ENCODE data around the gene IQSEC2.

The IQSEC2 gene

DNA sequence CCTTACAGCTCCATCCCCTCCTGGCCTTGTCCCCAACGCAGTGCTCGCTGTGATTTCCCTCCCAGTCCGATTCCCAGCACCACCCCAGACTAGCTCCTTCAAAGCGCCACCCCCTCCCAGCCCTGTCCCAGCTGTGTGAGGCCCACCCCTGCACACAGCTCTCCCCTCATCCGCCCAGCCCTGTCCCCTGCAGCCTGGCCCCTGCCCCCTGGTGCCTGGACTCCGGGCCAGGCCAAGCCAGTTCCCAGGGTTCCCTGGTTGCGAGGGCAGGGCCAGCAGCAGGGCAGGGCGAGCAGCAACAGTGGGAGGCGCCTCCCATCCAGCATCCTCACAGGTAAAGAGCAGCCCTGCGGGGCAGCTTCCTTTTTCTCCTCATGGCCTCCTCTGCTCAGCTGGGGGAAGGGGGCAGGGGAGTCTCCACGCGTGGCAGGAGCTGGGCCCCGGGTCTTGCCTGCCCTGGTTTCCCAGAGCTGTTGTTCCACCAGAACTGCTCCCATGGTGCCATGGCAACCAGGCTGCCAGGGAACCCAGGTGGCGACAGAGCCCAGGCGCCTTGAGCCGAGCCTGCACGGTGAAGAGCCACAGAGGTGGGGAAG, 24.8 kb downstream of the IQSEC2 start:
- TF ChIP-seq, protein P1, sequence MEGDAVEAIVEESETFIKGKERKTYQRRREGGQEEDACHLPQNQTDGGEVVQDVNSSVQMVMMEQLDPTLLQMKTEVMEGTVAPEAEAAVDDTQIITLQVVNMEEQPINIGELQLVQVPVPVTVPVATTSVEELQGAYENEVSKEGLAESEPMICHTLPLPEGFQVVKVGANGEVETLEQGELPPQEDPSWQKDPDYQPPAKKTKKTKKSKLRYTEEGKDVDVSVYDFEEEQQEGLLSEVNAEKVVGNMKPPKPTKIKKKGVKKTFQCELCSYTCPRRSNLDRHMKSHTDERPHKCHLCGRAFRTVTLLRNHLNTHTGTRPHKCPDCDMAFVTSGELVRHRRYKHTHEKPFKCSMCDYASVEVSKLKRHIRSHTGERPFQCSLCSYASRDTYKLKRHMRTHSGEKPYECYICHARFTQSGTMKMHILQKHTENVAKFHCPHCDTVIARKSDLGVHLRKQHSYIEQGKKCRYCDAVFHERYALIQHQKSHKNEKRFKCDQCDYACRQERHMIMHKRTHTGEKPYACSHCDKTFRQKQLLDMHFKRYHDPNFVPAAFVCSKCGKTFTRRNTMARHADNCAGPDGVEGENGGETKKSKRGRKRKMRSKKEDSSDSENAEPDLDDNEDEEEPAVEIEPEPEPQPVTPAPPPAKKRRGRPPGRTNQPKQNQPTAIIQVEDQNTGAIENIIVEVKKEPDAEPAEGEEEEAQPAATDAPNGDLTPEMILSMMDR (IDR thresholded peaks at IDR 0.05; ENCODE audit: borderline replicate concordance, control extremely low read depth, extremely low read depth, insufficient read depth, missing control alignments): no peak
- in situ Hi-C loops (cut with MboI; ENCODE audit: low sequenced_read_pairs, unreplicated experiment): no loop called here
- no peak for DNase-seq (ENCODE audit: low spot score)

DNA sequence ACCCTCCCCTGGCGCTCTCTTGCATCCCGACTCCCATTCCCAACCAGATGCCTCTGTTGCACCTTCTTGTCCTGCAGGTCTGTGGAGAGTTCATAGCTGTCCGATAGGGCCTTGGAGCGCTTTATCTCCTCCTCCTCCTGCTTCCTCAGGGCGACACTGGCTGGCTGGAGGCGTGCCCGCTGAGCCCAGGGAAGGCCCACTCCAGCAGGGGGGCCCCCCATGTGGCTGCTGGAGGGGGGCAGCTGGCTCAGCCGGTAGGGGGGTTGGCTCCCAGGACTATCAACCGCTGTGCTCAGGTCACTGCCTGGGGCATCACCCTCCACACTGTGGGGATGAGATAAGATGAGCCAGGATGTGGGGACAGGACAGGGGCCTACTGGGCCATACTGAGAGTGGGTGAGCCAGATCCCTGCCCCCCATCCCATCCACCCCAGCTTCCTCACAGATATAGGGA, 25.6 kb downstream of the IQSEC2 start:
- in situ Hi-C loops (cut with MboI; ENCODE audit: low sequenced_read_pairs, unreplicated experiment): no loop called here
- DNase-seq (ENCODE audit: low spot score): no peak
- TF ChIP-seq, protein P1 (IDR thresholded peaks at IDR 0.05; ENCODE audit: borderline replicate concordance, control extremely low read depth, extremely low read depth, insufficient read depth, missing control alignments): no peak

DNA sequence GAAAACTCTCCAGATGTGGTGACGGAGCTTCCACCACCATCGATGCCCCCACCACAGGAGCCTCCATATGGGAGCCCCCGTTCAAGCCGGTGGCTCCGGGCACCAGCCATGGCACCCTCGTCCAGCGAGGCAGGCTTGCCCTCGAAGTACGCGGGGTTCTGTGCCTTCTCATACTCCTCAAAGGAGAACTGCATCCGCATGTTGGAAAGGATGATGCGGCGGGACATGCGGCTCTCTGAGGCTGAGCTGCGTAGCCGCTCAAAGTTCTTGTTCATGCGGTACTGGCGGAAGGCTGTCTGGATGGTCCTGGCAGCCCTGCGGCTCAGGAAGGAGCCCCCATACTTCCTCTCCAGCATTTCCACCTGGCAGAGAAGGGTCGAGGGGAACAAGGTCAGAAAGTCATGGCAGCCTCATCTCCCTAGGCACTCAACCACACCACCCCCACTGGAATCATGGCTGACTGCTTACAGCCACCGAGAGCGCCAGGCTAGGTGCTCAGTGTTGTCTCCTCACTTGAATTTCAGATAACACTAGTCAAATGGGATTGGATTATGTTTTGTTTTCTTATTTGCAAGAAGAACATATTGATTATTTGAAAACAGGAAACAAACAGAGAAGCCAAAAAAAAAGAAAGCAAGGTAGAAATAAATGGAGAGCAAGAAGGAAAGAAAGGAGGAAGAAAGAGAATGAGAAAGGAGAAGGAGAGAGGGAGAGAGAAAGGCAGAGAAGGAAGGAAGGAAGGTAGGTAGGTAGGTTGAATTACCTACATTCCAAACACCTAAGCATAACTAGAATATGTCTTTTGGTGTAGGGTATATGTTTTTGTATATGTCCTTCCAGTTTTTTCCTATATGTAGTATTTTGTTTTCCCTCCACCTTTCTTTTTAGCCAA, 26.6 kb downstream of the IQSEC2 start:
- DNase-seq (ENCODE audit: low spot score): no peak
- in situ Hi-C loops (cut with MboI; ENCODE audit: low sequenced_read_pairs, unreplicated experiment): no loop called here
- TF ChIP-seq, protein P1 (IDR thresholded peaks at IDR 0.05; ENCODE audit: borderline replicate concordance, control extremely low read depth, extremely low read depth, insufficient read depth, missing control alignments): no peak

DNA sequence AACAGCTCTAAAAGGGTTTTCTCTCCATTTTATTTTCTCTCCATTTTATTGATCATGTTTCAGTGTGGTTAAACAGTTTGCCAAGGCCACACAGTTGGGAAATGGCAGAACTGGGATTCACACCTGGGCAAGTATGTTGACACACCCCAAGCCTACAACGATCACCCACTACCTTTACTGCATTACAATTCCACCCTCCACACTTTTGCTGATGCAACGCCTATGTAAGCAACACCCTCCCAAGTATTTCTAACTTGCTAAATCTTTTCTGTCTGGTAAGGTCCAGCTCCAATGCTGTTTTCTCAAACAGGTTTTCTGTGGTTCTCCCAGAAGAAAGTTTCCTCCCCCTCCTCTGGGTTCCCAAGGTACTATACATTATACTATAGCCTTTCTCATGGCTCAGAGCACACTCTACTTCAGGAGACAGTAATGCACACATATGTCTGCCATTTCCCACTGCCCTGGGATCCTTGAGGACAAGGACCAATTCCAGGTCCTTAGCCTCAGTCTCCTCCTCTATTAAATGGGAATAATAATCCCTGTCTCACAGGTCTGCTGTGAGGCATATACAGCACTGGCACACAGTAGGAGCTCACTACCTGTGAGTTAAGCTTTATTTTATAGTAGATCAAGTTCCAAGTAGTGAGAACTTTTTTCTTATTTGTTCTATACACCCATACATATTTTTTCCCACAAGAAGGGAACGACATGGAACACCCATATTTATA, 27.9 kb downstream of the IQSEC2 start:
- in situ Hi-C loops (cut with MboI; ENCODE audit: low sequenced_read_pairs, unreplicated experiment): no loop called here
- DNase-seq (ENCODE audit: low spot score): no peak
- TF ChIP-seq, protein P1 (IDR thresholded peaks at IDR 0.05; ENCODE audit: borderline replicate concordance, control extremely low read depth, extremely low read depth, insufficient read depth, missing control alignments): no peak

DNA sequence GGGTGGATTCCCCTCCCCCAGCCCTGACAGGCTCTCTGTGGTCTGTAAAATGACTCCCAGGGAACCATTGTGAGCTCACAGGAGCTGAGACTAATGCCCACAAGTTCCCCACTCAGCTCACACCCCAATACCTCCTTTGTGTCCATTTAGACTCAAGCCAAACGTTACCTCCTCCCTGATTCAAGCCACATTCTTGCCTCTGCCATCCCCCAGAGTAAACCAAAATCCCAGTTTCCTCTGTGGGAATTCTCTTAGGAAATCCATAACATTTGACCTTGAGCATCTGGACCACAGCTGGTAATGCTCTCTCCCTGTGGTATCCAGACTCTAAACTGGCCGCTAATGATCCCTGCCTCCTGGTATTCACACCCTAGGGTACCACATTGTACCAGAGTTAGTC, 30.1 kb downstream of the IQSEC2 start:
- DNase-seq (ENCODE audit: low spot score): no peak
- in situ Hi-C loops (cut with MboI; ENCODE audit: low sequenced_read_pairs, unreplicated experiment): no loop called here
- TF ChIP-seq, protein P1 (IDR thresholded peaks at IDR 0.05; ENCODE audit: borderline replicate concordance, control extremely low read depth, extremely low read depth, insufficient read depth, missing control alignments): no peak

DNA sequence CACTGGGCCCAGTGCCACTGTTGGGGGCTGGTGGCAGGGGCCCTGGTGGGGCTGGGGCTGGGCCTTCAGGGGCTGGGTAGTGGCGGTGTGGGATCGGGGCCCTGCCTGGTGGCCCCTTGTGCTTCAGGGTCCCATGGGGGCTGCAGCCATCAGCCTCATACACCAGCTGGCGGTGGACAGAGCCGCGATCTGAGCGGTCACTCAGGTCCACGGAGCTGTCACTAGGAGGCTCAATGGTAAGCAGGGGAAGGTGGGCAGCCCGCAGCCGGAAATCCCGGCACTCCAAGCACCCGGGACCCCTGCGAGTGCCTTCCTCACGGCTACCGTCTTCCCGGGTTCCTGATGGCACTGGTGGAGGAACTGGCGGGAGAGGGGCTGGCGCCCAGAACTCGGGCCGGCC, 30.8 kb downstream of the IQSEC2 start:
- TF ChIP-seq, protein P1 (IDR thresholded peaks at IDR 0.05; ENCODE audit: borderline replicate concordance, control extremely low read depth, extremely low read depth, insufficient read depth, missing control alignments): no peak
- DNase-seq (ENCODE audit: low spot score): no peak
- in situ Hi-C loops (cut with MboI; ENCODE audit: low sequenced_read_pairs, unreplicated experiment): no loop called here

All from GM13976 (cell line).